Esophagus squamous epithelium (tissue), 4 donors: ENCODE measurements around the gene SPO11.

Experiments used
- CTCF ChIP-seq, 6 experiments: fragments of 450-650 bp in 4 of 6; fragments of 200-600 bp in 2 of 6; sonication (generic) in 2 of 6; IDR thresholded peaks; one replicate each; pipeline ENCODE4 v1.5.1; 2016 to 2019; ENCODE audit warnings: antibody characterized with exemption in 6 of 6, mild to moderate bottlenecking in 4 of 6, moderate library complexity in 4 of 6
- POLR2A ChIP-seq, 4 donors: fragments of 450-650 bp; IDR thresholded peaks; one replicate each; pipeline ENCODE4 v1.6.1; 2017; ENCODE audit warnings: antibody characterized with exemption in 4 of 4, mild to moderate bottlenecking in 4 of 4, moderate library complexity in 3 of 4

DNA sequence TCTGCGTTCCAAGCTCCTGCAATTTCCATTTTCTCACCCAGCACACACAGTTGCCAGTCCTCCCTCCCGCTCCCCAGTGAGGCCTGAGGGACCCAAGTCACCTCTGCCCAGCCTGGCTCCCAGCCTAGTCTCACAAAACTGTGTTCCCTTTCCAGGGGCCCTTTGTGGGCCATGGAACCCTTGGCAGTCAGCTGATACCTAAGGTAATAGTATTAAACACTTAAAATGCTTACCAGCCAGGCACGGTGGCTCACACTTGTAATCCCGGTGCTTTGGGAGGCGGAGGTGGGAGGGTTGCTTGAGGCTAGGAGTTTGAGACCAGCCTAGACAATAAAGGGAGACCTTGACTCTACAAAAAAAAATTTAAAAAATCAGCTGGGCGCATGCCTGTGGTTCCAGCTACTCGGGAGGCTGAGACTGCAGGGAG is 58.4 kb downstream of the SPO11 start:
- no peak for TF ChIP-seq CTCF (IDR thresholded peaks at IDR 0.05)
- no peak for TF ChIP-seq POLR2A (IDR thresholded peaks at IDR 0.05)
